ENCODE results near the gene AMPH.
A peak's percentile ranks its signal among the peaks of the same experiment; 100 is the strongest.
"Not testable (repeated sequence)": the region's sequence is repeated elsewhere in the genome, so short reads cannot be mapped to it uniquely, and the experiment has no call there.

The AMPH gene

DNA sequence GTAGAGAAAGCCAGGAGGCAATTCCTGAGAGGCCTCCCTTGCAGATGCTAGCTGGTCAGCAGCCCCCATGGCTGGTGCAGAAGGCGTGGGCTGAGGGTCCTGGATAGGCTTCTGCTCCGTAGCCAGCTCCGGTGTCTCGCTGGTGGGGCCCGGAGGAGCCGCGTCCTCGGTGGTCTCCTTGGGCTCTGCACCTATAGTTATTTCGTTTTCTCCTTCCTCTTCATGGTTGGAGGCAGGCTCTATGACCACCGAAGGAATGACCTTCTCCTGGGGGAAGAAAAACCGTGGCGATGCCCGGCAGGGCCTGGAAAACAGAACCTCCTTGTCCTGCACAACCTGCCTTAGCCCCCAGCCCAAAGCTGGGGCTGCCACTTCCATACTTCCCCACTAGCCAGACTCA, 239.4 kb downstream of the AMPH start:
- no peak for DNase-seq

DNA sequence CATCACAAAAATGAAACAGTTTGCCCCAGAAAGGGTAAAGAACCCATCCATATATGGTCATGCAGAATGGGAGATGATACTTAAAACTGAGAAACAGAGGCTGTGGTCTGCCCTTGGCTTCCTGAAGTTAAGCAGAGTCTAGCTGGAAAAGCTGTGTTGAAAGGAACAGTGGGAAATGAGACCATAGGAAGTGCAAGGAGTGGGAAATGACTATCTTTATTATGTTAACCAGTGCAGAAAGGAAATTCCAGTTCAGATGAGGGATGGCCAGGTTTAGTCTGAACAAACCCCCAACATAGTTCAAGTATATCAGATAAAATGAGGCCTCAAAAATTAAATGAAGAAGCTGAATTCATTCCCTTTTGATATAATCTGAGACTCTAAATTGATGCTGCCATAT, 245.5 kb downstream of the AMPH start:
- no peak for DNase-seq

DNA sequence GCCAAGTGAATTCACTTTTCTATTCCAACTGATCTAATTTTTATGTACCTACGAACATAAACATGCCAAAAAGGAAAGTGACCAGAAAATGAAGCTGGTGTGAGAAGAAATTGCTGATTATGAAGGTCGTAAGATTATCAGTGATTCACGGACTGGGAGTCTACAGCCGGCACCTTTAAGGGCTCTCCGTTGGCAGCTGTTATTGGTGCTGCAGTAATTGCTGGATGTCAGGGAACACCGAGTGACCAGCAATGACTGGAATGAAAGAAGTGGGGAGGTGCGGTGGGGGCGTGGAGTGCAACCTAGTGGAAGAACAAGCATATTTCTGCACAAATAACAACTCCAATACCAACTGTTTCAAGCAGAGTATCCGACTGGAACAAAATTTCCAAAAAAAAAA, 247.9 kb downstream of the AMPH start:
- no peak for DNase-seq

DNA sequence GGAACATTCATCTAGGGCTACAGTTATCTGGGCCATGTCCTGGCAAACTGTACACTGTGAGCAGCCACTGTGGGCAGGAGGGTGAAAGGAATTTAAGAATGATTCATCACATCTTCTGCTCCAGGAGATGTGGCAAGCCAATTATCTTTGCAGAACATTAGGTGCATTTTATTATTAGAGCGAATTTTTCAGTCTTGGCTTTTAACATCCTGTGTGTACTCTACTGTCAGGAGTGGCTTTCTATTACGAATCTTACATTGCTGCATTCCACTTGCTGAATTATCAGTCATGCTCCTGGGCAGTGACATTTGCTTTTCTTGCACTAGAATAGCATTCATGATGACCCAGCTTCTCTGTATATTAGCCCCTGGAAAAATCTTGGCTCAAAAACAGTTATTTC, 248.5 kb downstream of the AMPH start:
- no peak for DNase-seq

DNA sequence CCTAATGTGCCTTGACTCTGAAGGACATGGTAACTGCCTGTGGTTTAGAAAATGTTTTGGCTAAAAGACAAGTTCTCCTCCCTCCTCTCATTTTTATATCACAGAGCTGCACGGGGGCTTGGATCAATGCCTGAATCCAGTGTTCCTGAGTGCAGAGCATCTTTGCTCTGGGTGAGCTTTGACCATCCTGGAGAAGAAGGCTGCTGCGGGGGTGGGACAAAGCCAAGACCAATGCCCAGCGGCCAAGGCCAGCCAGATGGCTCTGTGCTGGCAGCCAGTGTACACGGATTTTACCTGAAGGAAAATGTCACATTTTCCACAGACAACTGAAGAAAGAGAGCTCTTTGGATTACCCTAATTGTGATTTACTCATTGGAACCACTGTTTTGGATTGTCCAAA, 255.7 kb downstream of the AMPH start:
- DNase-seq = peak; percentile 55

DNA sequence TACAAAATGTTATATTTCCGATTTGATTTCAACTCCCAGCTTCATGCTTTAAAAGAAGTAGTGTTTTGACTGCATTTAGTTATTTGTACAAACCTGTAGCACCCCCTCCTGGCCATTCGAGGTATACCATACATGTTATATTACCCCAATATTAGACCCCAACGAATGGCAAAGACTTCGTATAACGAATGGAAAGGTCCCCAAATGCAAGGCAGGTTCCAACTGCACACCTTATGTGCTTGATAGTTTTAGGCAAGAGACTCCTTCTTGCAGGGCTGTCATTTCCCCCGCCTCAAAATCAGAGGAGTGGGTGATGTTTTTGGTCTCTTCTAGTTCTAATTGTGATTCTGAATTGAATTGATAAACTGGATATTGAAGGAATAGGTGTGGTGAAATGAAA, 256.7 kb downstream of the AMPH start:
- peak; percentile 19 for DNase-seq

DNA sequence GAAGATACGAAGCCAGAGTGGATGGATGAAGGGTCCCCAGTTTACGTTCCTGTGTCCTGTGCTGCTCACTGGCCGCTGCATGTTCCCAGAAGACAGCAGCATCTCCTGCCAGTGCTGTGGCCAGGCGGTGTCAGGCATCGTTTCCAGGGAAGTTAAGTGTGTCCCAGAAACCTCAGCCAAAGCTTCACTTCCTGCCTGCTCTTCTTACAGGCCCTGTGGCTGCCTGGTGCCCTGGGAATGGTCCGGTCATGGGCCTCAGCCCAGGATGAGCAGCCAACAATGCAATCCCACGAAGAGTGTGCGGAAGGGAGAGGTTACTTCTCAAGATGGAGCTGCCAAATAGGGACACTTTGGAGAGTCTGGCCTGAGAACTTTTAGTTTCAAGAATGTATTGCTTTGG, 258.0 kb downstream of the AMPH start:
- DNase-seq = no peak

DNA sequence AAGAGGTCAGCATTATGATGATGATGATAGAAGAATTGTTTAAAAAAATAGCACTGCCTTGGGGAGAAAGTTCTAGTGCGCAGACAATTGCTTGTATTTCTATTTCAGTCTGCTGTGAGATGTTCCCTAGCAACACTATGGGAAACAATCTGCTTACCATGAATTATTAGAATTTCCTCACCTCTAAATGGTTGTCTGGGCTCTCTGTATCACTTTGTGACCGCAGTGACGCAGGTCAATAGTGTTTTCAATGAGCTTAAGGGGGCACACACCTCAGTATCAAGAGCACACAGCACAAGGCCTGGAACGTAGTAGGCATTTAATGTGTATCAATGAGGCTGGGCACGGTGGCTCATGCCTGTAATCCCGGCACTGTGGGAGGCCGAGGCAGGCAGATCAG, 258.9 kb downstream of the AMPH start:
- DNase-seq = no peak

DNA sequence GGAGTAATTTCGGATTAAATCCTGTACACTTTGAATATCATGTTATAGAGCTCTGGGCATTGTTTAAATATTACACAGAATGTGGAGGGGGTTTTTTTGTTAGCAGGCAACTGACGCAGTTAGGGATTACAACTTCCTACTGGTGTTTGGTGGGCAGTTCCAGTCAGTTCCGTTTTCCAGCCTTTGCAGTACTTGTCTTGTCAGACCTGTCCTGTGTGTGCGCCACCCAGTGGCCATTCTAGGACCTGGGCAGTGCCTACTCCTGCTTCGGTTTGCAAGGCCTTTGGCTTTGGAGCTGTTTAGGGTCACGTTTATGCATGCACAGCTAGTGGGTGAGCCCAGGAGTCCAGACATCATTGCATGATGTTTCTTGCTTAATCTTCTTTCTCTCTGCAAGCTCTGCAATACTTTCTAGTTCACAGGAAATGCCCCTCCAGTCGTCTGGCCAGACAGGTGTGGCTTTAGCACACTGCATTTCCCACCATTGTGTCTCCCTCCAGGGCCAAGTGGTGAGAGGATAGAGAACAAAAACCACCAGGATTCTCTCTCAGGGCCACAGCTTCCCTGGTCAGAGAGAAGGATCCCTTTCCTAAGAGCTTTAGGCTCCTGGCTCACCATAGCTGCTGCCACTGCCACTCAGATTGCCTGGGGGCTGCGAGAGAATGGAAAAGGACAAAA, 261.2 kb downstream of the AMPH start:
- DNase-seq = peak; percentile 54

DNA sequence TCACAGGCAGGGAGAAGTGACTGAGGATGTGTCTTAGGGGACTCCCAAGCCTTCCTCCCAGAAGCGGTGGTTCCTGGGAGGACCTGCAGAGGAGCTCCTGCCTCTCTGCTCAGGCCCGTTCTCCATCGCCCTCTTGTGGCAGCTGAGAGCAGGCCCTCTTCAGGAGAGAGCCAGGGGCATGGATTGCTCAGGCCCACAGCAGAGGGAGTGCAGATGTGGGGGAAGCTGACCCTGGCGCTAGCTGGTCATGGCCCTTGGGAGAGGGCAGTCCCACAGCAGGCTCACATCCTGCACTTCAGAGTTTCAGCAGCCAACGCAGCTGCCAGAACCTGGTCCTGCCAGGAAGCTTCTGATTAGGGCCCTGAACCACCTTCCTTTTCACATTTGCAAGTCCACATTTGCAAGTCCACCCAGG, 263.0 kb downstream of the AMPH start:
- DNase-seq = peak; percentile 61

DNA sequence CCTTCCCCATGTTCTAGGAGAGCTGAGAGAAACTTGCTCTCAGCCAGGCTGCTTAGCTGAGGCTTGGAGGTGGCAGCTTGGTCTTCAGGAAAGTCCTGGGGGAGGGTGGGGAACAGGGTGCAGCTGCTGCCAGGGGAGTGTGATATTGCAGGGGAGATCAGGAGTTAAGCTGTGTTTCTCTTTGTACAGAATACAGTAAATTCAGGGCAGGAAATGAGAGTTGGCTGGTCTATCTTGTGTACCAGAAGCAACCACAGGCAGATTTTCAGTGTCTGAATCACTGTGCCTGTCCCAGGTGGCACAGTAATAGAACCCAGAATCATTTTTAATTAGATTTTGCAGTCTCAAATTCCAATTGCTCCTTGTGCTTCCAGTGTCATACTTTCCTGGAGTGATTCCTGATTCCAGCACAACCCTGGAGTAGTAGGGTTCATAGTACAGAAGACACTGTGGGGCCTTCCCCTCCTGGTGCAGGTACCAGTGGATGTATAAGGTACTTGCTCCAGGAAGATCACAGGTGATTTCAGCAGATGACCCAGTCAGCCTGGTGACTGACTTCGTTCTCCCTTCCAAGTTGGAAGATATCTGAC, 263.8 kb downstream of the AMPH start:
- no peak for DNase-seq

DNA sequence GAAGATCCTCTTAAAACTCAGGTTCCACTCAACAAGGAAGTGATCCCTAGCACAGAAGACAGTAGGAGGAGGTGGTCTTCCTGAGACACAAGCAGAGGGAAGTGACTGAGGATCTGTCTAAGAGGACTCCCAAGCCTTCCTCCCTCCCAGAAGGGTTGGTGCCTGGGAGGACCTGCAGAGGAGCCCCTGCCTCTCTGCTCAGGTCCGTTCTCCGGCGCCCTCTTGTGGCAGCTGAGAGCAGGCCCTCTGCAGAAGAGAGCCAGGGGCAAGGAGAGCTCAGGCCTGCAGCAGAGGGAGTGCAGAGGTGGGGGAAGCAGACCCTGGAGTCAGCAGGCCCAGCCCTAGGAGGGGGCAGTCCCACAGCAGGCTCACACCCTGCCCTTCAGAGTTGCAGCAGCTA, 267.8 kb downstream of the AMPH start:
- DNase-seq = not testable (repeated sequence)

DNA sequence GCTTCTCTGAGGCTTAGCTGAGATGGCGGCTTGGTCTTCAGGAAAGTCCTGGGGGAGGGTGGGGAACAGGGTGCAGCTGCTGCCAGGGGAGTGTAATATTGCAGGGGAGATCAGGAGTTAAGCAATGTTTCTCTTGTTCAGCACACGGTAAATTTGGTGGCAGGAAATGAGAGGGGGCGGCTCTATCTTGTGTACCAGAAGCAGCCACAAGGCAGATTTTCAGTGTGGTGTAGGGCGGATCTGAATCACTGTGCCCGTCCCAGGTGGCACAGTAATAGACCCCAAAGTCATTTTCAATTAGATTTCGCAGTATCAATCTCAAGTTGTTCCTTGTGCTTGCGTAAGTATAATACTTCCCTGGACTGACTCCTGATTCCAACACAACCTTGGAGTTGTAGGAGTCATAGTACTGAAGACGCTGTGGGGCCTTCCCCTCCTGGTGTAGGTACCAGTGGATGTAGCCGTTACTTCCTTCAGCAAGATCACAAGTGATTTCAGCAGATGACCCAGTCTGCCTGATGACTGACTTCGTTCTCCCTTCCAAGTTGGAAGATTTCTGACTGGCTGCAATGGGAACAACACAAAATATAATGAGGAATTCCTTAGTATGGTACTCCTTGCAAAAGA, 268.4 kb downstream of the AMPH start:
- not testable (repeated sequence) for DNase-seq

DNA sequence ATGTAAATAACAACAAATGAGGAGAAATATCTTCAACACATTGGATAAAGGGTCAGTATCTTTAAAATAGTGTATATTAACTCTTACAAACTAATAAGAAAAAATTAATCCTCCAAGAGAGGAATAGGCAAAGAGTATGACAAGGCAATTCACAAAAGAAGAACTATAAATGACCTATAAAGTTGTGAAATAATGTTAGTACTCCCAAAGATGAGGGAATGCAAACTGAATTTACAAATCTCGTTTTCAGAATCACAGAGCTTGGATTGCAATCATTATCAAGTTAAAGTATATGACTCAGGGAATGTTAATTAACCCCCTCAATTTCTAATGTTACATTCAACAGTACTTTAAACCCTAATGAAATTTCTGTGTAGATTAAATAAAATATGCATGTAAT, 270.4 kb downstream of the AMPH start:
- no peak for DNase-seq

DNA sequence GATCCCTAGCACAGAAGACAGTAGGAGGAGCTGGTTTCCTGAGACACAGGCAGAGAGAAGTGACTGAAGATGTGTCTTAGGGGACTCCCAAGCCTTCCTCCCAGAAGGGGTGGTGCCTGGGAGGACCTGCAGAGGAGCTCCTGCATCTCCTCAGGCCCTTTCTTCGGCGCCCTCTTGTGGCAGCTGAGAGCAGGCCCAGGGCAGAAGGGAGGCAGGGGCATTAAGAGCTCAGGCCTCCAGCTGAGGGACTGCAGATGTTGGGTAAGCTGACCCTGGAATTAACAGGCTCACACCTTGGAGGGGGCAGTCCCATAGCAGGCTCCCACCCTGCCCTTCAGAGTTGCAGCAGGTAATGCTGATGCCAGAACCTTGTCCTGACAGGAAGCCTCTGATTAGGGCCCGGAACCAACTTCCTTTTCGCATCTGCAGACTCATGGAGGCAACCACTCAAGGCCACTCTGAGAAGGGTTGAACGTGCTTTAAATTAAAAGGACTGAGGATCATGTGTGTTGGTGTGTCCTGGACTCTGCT, 272.0 kb downstream of the AMPH start:
- DNase-seq = not testable (repeated sequence)

DNA sequence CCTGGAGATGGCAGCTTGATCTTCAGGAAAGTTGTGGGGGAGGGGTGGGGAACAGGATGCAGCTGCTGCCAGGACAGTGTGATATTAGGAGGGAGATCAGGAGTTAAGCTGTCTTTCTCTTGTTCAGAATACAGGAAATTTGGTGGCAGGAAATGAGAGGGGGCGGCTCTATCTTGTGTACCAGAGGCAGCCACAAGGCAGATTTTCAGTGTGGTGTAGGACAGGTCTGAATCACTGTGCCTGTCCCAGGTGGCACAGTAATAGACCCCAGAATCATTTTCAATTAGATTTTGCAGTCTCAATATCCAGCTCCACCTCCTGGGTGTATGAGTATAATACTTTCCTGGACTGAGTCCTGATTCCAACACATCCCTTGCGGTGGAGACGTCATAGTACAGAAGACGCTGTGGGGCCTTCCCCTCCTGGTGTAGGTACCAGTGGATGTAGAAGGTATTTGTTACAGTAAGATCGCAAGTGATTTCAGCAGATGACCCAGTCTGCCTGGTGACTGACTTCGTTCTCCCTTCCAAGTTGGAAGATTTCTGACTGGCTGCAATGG, 272.8 kb downstream of the AMPH start:
- DNase-seq = not testable (repeated sequence)

DNA sequence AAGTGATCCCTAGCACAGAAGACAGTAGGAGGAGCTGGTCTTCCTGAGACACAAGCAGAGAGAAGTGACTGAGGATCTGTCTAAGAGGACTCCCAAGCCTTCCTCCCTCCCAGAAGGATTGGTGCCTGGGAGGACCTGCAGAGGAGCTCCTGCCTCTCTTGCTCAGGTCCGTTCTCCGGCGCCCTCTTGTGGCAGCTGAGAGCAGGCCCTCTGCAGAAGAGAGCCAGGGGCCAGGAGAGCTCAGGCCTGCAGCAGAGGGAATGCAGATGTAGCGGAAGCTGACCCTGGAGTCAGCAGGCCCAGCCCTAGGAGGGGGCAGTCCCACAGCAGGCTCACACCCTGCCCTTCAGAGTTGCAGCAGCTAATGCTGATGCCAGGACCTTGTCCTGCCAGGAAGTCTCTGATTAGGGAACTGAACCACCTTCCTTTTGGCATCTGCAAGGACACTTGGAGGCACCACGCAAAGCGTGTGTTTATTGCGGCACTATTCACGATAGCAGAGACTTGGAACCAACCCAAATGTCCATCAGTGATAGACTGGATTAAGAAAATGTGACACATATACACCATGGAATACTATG, 276.8 kb downstream of the AMPH start:
- peak; percentile 25 for DNase-seq

DNA sequence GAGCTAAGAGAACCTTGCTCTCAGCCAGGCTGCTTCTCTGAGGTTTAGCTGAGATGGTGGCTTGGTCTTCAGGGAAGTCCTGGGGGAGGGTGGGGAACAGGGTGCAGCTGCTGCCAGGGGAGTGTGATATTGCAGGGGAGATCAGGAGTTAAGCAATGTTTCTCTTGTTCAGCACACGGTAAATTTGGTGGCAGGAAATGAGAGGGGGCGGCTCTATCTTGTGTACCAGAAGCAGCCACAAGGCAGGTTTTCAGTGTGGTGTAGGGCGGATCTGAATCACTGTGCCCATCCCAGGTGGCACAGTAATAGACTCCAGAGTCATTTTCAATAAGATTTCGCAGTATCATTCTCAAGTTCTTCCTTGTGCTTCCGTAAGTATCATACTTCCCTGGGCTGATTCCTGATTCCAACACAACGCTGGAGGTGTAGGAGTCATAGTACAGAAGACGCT, 277.7 kb downstream of the AMPH start:
- not testable (repeated sequence) for DNase-seq

DNA sequence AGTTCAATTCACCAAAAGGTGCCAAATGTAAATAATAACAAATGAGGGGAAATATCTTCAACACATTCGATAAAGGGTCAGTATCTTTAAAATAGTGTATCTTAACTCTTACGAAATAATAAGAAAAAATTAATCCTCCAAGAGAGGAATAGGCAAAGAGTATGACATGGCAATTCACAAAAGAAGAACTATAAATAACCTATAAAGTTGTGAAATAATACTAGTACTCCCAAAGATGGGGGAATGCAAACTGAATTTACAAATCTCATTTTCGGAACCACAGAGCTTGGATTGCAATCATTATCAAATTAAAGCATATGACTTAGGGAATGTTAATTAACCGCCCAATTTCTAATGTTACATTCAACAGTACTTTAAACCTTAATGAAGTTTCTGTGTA, 279.6 kb downstream of the AMPH start:
- DNase-seq = no peak

DNA sequence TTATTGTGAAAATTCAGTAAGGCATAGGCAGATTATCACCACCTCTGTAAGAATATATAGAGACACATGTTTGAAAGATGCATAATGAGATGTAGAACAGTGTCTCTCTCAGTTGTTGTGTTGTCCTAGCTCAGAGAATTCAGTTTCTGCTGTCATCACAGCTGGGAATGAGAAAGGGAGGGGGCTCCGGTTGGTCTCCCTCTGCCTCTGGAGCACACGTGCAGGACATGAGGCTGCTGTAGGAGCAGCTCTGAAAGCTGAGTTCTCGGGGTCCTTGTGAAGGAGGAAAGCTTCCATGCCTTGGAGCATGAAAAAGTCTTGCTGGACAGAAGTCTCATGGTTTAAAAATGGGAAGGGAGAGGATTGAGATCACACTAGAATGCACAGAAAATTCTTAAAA, 280.4 kb downstream of the AMPH start:
- DNase-seq = not testable (repeated sequence)

DNA sequence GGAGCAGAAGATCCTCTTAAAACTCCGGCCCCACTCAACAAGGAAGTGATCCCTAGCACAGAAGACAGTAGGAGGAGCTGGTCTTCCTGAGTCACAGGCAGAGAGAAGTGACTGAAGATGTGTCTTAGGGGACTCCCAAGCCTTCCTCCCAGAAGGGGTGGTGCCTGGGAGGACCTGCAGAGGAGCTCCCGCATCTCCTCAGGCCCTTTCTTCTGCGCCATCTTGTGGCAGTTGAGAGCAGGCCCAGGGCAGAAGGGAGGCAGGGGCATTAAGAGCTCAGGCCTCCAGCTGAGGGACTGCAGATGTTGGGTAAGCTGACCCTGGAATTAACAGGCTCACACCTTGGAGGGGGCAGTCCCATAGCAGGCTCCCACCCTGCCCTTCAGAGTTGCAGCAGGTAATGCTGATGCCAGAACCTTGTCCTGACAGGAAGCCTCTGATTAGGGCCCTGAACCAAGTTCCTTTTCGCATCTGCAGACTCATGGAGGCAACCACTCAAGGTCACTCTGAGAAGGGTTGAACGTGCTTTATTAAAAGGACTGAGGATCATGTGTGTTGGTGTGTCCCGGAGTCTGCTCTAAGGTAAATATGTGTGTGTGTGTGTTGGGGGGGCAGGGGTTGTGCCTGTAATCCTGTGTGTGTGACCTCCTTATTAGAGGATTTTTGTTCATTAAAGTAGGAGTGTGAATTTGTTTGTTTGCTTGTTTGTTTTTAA, 281.1 kb downstream of the AMPH start:
- not testable (repeated sequence) for DNase-seq

DNA sequence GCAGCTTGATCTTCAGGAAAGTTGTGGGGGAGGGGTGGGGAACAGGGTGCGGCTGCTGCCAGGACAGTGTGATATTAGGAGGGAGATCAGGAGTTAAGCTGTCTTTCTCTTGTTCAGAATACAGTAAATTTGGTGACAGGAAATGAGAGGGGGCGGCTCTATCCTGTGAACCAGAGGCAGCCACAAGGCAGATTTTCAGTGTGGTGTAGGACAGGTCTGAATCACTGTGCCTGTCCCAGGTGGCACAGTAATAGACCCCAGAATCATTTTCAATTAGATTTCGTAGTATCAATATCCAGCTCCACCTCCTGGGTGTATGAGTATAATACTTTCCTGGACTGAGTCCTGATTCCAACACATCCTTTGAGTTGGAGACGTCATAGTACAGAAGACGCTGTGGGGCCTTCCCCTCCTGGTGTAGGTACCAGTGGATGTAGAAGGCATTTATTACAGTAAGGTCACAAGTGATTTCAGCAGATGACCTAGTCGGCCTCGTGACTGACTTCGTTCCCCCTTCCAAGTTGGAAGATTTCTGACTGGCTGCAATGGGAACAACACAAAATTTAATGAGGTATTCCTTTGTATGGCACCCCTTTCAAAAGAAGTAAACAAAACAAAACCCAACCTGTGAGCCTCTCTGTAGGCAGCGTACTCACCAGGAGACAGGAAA, 281.9 kb downstream of the AMPH start:
- DNase-seq = not testable (repeated sequence)
